NB4 (cell line): ENCODE measurements around the gene B3GALT5.

Experiments
- CTCF ChIP-seq: IDR thresholded peaks from one replicate; pipeline ENCODE4 v1.5.1; 2012; ENCODE audit warnings: low read depth, low read length
- MAX ChIP-seq: IDR thresholded peaks from 2 replicates; pipeline ENCODE4 v1.6.1; 2011; ENCODE audit warnings: low read depth, low read length
- POLR2A ChIP-seq: IDR thresholded peaks from 2 replicates; pipeline ENCODE4 v1.6.1; 2011; ENCODE audit warnings: mild to moderate bottlenecking; ENCODE audit not compliant: insufficient read length; ENCODE audit errors: extremely low read depth

- TF ChIP-seq CTCF (no peak), MAX (no peak), POLR2A (no peak)
These were observed 58.0 kb downstream of the B3GALT5 start for GRCh38 chr21:39670701-39671100.
